Kidney epithelial cell (primary cell): Measurements from ENCODE around the gene FEZ2. TPM values are rescaled to one million over a fixed set of nuclear protein-coding genes. Genes with fewer than 3 reads are reported as not detected.

ENCODE experiments used
- DNase-seq: peaks from one replicate; pipeline ENCODE4 v3.0.0-alpha.2; 2010; ENCODE audit warnings: low read depth
- H3K27me3 ChIP-seq: 2 replicates; pipeline ENCODE4 v1.6.0; 2011; ENCODE audit warnings: low read length; ENCODE audit not compliant: control insufficient read depth, insufficient read depth
- H3K36me3 ChIP-seq: 2 replicates; pipeline ENCODE4 v1.5.1; 2011; ENCODE audit warnings: low read length; ENCODE audit not compliant: control insufficient read depth, insufficient read depth
- H3K4me3 ChIP-seq: 2 replicates; pipeline ENCODE4 v1.5.1; 2011; ENCODE audit warnings: low read depth, mild to moderate bottlenecking, control low read depth, low read length
- total RNA-seq: library from RNA; depleted of rRNA; stranded (reverse); fragments of >200 nt; gene quantifications from 2 replicates; pipeline ENCODE4 v1.2.3, GENCODE V29; 2015
- TF ChIP-seq, protein P1 (sequence below): IDR thresholded peaks from 2 replicates; pipeline ENCODE4 v1.5.1; 2011; ENCODE audit warnings: mild to moderate bottlenecking, moderate library complexity, low read length, control low read depth, inconsistent platforms; ENCODE audit not compliant: insufficient read depth, poor library complexity, severe bottlenecking

Gene FEZ2
- total RNA-seq, 1 donor from 2014 or later: 40.8 TPM

DNA sequence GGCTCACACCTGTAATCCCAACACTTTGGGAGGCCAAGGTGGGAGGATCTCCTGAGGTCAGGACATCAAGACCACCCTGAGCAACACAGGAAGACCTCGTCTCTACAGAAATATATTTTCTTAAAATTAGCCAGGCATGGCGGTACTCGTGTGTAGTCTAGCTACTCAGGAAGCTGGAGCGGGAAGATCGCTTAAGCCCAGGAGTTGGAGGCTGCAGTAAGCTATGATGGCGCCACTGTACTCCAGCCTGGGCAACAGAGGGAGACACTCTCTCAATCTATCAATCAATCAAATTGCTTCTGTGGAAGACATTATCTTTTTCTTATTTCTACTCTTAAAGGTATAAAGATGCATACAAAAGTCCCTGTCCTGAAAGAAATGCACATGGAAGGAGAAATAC, 11.3 kb downstream of the FEZ2 start:
- TF ChIP-seq, protein P1, sequence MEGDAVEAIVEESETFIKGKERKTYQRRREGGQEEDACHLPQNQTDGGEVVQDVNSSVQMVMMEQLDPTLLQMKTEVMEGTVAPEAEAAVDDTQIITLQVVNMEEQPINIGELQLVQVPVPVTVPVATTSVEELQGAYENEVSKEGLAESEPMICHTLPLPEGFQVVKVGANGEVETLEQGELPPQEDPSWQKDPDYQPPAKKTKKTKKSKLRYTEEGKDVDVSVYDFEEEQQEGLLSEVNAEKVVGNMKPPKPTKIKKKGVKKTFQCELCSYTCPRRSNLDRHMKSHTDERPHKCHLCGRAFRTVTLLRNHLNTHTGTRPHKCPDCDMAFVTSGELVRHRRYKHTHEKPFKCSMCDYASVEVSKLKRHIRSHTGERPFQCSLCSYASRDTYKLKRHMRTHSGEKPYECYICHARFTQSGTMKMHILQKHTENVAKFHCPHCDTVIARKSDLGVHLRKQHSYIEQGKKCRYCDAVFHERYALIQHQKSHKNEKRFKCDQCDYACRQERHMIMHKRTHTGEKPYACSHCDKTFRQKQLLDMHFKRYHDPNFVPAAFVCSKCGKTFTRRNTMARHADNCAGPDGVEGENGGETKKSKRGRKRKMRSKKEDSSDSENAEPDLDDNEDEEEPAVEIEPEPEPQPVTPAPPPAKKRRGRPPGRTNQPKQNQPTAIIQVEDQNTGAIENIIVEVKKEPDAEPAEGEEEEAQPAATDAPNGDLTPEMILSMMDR: no peak
- no peak for DNase-seq
- Histone ChIP-seq H3K4me3 (no peak overlapping the region), H3K27me3 (no peaks in the 10 kb centered on the region), H3K36me3 (no peaks in the 10 kb centered on the region)

DNA sequence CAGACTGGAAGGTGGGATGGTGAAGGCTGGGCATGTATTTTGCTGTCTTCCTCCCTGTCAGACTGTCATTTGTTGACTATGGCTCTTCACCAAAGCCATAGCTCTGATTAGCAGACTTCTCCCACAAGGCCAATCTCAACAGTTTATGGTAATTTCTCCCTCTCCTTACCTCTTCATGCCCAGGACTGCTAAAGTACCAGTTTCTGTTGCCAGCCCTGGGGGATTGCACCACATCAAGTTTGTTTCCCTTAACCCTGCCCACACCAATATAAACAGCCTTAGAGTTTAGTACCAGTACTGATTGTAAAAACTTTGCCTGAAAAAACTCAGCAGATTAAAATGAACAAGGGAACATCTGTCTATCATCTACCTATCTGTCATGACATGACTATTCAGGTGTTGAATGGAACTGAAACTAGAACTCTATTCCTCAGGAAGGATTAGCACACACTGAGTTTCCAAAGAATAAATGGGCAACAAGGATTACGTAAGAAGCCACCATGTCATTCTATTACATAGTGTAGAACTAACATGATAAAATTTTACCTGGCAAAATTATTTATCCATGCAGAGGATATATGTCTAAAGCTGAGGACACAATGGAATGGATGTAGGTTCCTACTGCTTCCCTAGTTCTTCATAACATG, 13.7 kb downstream of the FEZ2 start:
- TF ChIP-seq, protein P1: no peak
- Histone ChIP-seq H3K36me3 (no peaks in the 10 kb centered on the region), H3K27me3 (no peaks in the 10 kb centered on the region), H3K4me3 (no peak overlapping the region)
- no peak for DNase-seq

DNA sequence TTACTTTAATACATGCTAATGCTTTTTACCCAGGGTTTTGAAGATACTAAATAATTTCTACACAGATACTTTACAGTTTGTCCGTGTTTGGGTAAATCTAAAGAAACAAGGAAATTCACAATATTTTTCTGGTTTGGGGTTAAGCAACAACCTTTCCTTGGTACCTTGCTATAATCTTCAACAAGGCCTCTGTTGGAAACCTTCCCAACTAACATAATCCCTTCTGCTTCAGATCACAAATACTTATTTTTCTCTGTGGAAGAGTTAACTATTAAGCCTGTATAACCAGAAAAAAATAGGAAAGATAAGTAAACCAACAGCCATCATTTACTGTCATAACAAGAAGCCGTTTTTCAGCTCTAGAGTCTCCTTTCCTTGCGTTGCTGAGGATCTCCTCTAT, 15.0 kb downstream of the FEZ2 start:
- H3K4me3 ChIP-seq: no peak overlapping the region
- DNase-seq: no peak
- H3K27me3 ChIP-seq: no peaks in the 10 kb centered on the region
- TF ChIP-seq, protein P1: no peak
- H3K36me3 ChIP-seq: no peaks in the 10 kb centered on the region

DNA sequence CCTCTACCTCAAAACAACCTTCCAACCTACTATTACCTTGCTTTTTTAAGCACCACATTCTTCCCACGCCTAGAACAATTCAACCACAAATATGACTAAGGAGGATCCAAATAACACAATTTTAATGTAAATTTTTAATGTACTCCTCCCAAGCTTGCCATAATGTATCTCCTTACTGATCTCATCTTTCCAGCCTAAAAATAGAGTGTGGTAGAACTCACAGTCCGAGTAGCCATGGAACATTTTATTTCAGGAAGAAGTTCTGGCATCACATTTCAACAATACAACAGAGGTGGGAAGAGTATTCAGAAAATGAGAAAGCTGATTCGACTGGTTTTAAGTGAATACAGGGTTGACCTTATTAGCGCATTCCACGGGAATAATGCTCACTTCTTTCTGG, 15.4 kb downstream of the FEZ2 start:
- TF ChIP-seq, protein P1: no peak
- H3K27me3 ChIP-seq: no peaks in the 10 kb centered on the region
- H3K36me3 ChIP-seq: no peaks in the 10 kb centered on the region
- no peak for DNase-seq
- H3K4me3 ChIP-seq: no peak overlapping the region

DNA sequence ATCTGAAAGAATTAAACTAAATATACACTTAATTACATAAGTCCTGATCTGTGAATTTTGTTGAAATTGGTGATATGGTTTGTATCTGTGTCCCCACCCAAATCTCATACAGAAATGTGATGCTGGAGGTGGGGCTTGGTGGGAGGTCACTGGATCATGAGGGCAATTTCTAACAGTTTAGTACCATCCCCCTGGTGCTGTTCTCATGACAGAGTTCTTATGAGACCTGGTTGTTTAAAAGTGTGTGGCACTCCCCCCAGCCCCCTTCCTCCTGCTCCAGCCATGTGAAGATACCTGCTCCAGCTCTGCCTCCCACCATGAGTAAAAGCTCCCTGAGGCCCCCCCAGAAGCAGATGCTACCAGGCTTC, 18.7 kb downstream of the FEZ2 start:
- Histone ChIP-seq H3K27me3 (no peaks in the 10 kb centered on the region), H3K4me3 (no peak overlapping the region), H3K36me3 (no peaks in the 10 kb centered on the region)
- DNase-seq: no peak
- TF ChIP-seq, protein P1: no peak

DNA sequence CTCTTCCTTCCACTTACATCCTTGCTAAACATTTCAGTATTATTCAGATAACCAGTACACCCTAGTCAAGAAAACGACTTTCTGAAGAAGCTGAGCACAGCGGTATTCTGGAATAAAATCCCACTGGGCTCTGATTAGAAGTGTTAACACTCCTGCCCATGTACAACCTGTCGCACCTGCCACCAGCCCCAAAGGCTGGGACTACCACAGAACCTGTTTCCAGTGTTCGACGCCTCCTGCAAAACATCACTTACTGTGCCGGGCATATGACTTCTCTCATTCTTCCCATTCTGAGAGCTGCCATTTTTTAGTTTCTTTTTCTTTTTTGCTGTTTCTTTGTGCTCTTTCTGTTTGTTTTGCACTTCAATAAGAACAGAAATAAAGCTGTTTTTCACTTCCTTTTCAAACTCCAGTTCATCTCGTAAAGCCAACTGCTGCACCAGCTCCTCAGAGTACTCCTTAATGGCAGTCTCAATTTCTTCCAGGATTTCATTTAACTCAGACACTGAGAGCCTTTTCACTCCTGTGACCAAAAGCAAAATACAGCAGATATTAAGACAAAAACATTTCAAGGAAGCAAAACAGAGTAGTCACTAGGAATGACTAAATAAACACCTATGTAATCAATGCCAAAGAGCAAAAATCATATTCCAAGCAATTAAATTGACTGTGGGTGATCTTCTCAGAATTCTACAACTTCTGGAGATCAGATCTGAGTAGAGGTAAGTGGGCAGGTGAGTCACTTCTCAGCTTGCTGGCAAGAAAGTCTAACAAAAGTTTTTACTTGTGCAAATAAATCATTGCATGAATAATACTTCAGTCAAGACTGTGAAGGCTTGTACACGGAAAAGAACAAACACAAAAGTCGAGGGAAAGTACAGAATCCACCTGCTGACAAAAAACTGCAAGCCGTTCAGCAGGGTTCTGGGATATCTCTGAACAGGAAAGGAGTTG, 19.3 kb downstream of the FEZ2 start:
- Histone ChIP-seq H3K4me3 (no peak overlapping the region), H3K36me3 (no peaks in the 10 kb centered on the region), H3K27me3 (no peaks in the 10 kb centered on the region)
- TF ChIP-seq, protein P1: no peak
- DNase-seq: no peak
